ENCODE data around the gene TMEM53. TPM values are rescaled to one million over a fixed set of nuclear protein-coding genes. Genes with fewer than 3 reads are reported as not detected.

TMEM53 gene
- total RNA-seq, 1 donor from 2014 or later: 14.1 TPM

- no peaks in the 10 kb centered on the region for H3K9me3 Mint-ChIP-seq
- no peak overlapping the region for H3K27ac Mint-ChIP-seq (ENCODE audit: unreplicated experiment)
- no peaks in the 10 kb centered on the region for H3K27me3 Mint-ChIP-seq (ENCODE audit: low read depth)
- H3K36me3 Mint-ChIP-seq (ENCODE audit: low read depth): no peaks in the 10 kb centered on the region
- H3K4me3 Mint-ChIP-seq: no peak overlapping the region
- peaks cover 10% of the 10 kb centered on the region for H3K4me1 Mint-ChIP-seq
- TF ChIP-seq, protein P1, sequence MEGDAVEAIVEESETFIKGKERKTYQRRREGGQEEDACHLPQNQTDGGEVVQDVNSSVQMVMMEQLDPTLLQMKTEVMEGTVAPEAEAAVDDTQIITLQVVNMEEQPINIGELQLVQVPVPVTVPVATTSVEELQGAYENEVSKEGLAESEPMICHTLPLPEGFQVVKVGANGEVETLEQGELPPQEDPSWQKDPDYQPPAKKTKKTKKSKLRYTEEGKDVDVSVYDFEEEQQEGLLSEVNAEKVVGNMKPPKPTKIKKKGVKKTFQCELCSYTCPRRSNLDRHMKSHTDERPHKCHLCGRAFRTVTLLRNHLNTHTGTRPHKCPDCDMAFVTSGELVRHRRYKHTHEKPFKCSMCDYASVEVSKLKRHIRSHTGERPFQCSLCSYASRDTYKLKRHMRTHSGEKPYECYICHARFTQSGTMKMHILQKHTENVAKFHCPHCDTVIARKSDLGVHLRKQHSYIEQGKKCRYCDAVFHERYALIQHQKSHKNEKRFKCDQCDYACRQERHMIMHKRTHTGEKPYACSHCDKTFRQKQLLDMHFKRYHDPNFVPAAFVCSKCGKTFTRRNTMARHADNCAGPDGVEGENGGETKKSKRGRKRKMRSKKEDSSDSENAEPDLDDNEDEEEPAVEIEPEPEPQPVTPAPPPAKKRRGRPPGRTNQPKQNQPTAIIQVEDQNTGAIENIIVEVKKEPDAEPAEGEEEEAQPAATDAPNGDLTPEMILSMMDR (conservative IDR thresholded peaks at IDR 0.05): no peak
- DNase-seq (ENCODE audit: low read depth, low spot score): no peak
Observed at GRCh38 chr1:44696789-44697345, 22.6 kb upstream of the TMEM53 start.

DNA sequence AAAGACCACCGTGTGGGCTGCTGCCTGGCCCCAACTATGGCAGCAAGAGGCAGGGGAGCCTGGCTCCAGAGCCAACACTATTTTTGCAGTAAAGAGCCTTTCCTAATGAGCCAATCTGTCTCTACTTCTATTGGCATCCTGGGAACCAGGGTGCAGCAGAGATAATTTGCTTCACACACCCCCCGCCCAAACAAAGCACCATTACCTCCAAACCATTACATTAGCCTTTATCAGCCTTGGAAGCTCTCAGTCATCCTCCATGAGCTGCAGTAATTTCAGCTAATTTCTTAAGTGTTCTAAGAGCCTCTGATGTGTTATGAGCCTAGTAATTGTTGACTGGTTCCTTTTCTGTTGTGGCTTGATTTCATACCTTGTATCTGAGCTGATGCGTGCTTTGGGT lies 21.8 kb upstream of the TMEM53 start:
- no peak for DNase-seq (ENCODE audit: low read depth, low spot score)
- Mint-ChIP-seq H3K27ac (ENCODE audit: unreplicated experiment) (no peak overlapping the region), H3K27me3 (ENCODE audit: low read depth) (no peaks in the 10 kb centered on the region), H3K4me3 (no peak overlapping the region), H3K36me3 (ENCODE audit: low read depth) (no peaks in the 10 kb centered on the region), H3K4me1 (peaks cover 6% of the 10 kb centered on the region), H3K9me3 (no peaks in the 10 kb centered on the region)
- TF ChIP-seq, protein P1 (conservative IDR thresholded peaks at IDR 0.05): no peak

DNA sequence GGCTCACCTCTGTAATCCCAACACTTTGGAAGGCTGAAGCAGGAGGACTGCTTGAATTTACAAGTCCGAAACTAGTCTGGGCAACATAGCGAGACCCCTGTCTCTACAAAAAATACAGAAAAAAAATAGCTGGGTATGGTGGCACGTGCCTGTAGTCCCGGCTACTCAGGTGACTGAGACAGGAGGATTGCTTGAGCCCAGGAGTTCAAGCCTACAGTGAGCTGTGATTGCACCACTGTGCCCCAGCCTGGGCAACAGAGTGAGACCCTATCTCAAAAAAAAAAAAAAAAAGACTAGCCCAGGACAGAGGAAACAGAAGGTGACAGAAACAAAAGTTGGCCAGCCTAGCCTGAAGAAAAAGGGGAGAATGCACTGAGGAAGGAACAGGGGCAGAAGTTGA lies 21.4 kb upstream of the TMEM53 start:
- Mint-ChIP-seq H3K27ac (ENCODE audit: unreplicated experiment) (no peak overlapping the region), H3K4me3 (no peak overlapping the region), H3K36me3 (ENCODE audit: low read depth) (no peaks in the 10 kb centered on the region), H3K9me3 (no peaks in the 10 kb centered on the region), H3K4me1 (peaks cover 1% of the 10 kb centered on the region), H3K27me3 (ENCODE audit: low read depth) (no peaks in the 10 kb centered on the region)
- no peak for DNase-seq (ENCODE audit: low read depth, low spot score)
- TF ChIP-seq, protein P1 (conservative IDR thresholded peaks at IDR 0.05): no peak

- Mint-ChIP-seq H3K9me3 (no peaks in the 10 kb centered on the region), H3K4me3 (no peak overlapping the region), H3K4me1 (no peaks in the 10 kb centered on the region), H3K36me3 (ENCODE audit: low read depth) (no peaks in the 10 kb centered on the region), H3K27ac (ENCODE audit: unreplicated experiment) (no peak overlapping the region), H3K27me3 (ENCODE audit: low read depth) (no peaks in the 10 kb centered on the region)
- TF ChIP-seq, protein P1 (conservative IDR thresholded peaks at IDR 0.05): no peak
- DNase-seq (ENCODE audit: low read depth, low spot score): no peak
Observed at GRCh38 chr1:44694863-44695478, 20.7 kb upstream of the TMEM53 start.

- H3K27me3 Mint-ChIP-seq (ENCODE audit: low read depth): no peaks in the 10 kb centered on the region
- H3K4me3 Mint-ChIP-seq: no peak overlapping the region
- DNase-seq (ENCODE audit: low read depth, low spot score): no peak
- TF ChIP-seq, protein P1 (conservative IDR thresholded peaks at IDR 0.05): no peak
- H3K4me1 Mint-ChIP-seq: no peaks in the 10 kb centered on the region
- peak overlapping the region; percentile 4 for H3K27ac Mint-ChIP-seq (ENCODE audit: unreplicated experiment)
- H3K9me3 Mint-ChIP-seq: no peaks in the 10 kb centered on the region
- no peaks in the 10 kb centered on the region for H3K36me3 Mint-ChIP-seq (ENCODE audit: low read depth)
Observed at GRCh38 chr1:44693900-44694299, 19.6 kb upstream of the TMEM53 start.
